Body of pancreas (tissue), 4 donors: ENCODE data around the gene COP1.

Source experiments
- POLR2A ChIP-seq, 3 donors: fragments of 450-650 bp; IDR thresholded peaks; one replicate each; pipeline ENCODE4 v1.6.1; 2016; ENCODE audit warnings: antibody characterized with exemption in 3 of 3, mild to moderate bottlenecking in 2 of 3
- TF ChIP-seq, protein P1 (sequence below), 7 experiments: fragments of 450-650 bp in 4 of 7; fragments of 200-600 bp in 3 of 7; sonication (generic) in 3 of 7; IDR thresholded peaks; one replicate each; pipeline ENCODE4 v1.5.1; 2016 to 2019; ENCODE audit warnings: antibody characterized with exemption in 7 of 7

- TF ChIP-seq, protein P1, sequence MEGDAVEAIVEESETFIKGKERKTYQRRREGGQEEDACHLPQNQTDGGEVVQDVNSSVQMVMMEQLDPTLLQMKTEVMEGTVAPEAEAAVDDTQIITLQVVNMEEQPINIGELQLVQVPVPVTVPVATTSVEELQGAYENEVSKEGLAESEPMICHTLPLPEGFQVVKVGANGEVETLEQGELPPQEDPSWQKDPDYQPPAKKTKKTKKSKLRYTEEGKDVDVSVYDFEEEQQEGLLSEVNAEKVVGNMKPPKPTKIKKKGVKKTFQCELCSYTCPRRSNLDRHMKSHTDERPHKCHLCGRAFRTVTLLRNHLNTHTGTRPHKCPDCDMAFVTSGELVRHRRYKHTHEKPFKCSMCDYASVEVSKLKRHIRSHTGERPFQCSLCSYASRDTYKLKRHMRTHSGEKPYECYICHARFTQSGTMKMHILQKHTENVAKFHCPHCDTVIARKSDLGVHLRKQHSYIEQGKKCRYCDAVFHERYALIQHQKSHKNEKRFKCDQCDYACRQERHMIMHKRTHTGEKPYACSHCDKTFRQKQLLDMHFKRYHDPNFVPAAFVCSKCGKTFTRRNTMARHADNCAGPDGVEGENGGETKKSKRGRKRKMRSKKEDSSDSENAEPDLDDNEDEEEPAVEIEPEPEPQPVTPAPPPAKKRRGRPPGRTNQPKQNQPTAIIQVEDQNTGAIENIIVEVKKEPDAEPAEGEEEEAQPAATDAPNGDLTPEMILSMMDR (IDR thresholded peaks at IDR 0.05) = no peak
- TF ChIP-seq POLR2A (IDR thresholded peaks at IDR 0.05) = no peak
Observed at GRCh38 chr1:176244851-176245250, 37.8 kb upstream of the COP1 start.
